A549 treated with dexamethasone at 1 μM for 4 hours (cell line): ENCODE data around the gene MRPL36. TPM values are rescaled to one million over a fixed set of nuclear protein-coding genes. Genes with fewer than 3 reads are reported as not detected.

Experiments
- total RNA-seq: library from RNA; stranded (reverse); fragments of 200-300 nt; extraction: Qiagen RNA extraction; gene quantifications from 5 replicates; pipeline ENCODE4 v1.2.3, GENCODE V29; 2022

The MRPL36 gene
- 108 to 119 TPM (median 110 TPM) in 5 replicates for total RNA-seq

DNA sequence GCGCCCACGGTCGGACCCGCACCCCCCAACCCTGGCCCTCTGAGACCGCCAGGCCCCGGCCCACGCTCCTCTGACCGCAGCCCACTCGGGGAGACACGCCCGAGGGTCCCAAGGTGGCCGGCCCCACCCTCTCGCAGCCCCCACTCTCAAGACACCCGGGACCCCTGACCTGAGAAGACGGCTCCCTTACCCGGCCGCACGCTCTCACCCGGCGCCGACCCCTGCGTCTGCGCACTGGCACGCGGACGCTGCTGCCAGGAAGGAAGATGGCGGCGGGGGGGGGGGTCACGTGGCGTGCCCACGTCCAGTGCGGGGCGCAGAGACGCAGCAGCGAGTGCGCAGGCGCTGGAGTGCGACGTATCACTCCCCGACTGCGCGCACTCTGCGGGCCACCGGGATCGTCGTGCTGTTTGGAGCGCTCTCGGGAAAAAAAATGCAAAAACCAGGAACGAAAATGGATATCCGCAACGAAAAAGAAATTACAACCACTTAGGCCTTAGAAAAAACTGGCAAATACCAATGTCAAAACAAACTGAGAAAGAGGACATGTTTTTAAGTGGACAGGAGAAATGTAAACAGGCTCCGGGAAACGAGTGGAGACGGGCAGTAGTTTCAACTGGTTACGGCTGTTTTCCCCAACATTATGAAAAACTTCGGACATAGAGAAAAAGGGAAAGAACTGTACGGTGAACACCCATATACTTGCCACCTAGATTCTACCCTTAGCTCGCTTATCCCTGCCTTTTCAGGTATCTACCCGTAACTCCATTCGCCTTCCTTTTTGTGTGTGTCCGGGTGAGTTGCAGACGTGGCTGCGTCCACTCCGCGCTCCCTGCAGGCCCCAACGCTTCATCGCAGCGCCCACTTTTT lies at the start of gene MRPL36:
TSS of gene MRPL36 (minus strand) at position 236 of the 870 bp plus-strand sequence. CDS start 902 bp downstream, outside the sequence.

DNA sequence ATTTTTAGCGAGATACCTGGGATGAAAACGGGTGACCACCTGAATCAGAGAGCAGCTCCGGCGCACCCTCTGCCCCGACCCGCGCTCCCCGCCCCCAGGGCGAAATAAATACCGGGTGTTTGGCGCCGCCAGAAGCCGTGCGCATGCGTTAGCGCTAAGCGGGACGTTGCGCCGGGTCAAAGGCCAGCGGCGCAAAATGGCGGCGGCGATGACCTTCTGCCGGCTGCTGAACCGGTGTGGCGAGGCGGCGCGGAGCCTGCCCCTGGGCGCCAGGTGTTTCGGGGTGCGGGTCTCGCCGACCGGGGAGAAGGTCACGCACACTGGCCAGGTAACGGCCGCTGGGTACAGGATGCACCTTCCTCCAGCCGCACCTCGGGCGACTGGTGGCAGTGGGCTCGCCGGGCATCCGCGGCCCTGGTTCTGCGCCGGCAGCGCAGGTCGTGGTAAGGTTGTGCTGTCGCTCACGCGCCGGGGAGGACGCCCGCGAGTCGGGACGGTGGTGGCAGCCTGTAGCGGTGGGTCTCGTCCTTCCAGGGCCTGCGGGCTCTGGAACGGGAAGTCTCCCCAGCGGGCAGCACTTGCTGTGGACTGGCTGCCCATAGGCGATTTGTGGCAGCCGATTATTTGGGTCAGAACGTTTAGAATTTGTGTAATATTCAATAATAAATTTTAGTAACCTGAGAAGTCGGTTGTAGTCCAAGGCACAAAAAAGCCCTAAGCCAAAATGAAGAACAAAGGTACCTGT lies 1.8 kb upstream of the MRPL36 start, which contains the start of gene NDUFS6:
TSS of gene NDUFS6 (plus strand) at position 186 of the 745 bp plus-strand sequence. CDS start at position 197, 11 bp downstream.

Other genes starting within 250 kb of the MRPL36 start
- 112 to 169 TPM (median 122 TPM) in 5 replicates for gene NDUFS6, start 1.6 kb upstream of the MRPL36 start, total RNA-seq
- gene IRX4, start 83.1 kb upstream of the MRPL36 start, total RNA-seq = 0.24 to 0.47 TPM (median 0.32 TPM) in 5 replicates